Measurements from ENCODE around the gene IFITM10.
"Not testable (repeated sequence)": the region's sequence is repeated elsewhere in the genome, so short reads cannot be mapped to it uniquely, and the experiment has no call there.

Gene IFITM10

DNA sequence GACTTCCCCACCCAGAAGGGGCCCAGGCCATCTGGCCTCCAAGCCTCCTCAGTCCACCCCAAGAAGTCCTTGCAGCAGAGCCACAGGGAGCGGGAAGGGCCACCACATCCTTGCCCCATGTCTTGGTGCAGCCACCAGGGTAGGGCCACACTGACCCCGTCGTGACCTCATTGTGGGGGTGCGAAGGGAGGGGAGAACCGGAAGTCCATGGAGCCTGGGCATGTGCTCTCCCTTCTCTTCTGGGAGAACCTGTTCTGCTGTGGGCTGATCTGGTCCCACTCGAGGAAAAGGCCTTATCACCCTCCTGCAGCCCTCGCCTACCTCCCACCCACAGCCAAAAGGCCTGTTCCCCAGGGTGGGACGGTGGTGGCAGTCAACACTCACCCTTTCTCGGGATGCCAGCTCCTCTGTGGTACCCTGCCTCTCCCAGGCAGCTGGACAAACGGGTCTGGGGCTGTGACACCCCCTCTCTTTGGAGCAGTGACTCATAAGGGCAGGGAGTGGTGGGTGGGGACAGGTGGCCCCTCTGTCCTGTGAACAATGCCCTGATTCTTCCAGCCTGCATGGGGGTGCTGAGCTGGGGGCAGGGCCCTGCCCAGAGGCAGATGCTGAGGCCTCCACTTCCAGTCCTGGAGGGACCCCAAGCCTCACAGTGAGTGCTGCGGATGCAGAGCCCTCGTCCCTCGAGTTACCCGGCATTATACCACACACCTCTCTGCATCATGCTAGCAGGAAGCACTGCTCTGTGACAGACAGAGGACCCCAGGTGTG is 27.9 kb upstream of the IFITM10 start:
- no peak for DNase-seq (ENCODE audit: low read depth in 1 of 2, low spot score in 1 of 2)

DNA sequence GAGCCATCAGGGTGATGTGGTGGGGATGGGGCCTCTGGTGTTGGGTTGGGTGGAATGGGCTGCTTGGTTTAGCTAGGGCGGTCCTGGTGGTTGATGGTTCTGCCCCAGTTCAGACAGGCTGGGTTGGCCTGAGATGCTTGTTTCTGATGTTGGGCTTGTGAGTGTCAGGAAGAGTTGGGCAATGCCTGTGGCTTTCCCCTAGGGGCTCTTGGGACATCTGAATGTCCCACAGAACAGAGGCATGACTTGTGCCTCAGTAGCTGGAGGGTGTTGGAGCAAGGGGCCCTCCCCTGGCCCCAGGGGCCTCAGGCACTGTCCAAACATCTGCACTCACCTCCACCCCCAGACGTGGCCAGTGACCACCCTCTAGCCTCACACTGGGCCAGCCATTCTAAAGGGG is 27.3 kb upstream of the IFITM10 start:
- DNase-seq (ENCODE audit: low read depth in 1 of 2, low spot score in 1 of 2) = no peak

DNA sequence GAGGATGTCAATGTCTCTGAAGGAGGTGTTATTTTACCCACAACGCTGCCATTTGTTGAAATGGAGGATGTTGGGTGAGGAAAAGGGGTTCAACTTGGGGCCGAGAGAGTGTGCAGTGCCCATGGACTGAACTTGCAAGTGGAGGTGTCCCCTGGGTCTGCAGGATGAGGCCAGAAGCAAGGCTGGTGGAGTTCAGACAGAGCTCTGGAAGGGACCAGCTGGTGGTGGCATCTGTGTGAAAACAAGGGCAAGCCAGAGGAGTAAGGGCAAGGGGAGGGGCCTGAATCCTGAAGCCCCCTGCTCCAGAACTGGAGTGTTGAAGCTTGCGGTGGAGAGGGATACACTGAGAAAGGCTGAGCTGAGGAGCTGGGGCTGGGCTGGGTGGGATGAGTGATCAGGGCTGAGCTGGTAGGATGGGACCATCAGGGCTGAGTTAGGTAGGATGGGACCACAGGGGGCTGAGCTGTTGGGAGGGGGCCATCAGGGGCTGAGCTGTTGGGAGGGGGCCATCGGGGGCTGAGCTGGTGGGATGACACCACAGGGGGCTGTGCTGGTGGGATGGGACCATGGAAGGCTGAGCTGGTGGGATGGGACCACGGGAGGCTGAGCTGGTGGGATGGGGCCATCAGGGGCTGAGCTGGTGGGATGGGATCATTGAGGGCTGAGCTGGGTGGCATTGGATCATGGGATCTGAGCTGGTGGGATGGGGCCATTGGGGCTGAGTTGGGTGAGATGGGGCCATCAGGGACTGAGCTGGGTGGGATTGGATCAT is 26.7 kb upstream of the IFITM10 start:
- DNase-seq (ENCODE audit: low read depth in 1 of 2, low spot score in 1 of 2) = no peak

DNA sequence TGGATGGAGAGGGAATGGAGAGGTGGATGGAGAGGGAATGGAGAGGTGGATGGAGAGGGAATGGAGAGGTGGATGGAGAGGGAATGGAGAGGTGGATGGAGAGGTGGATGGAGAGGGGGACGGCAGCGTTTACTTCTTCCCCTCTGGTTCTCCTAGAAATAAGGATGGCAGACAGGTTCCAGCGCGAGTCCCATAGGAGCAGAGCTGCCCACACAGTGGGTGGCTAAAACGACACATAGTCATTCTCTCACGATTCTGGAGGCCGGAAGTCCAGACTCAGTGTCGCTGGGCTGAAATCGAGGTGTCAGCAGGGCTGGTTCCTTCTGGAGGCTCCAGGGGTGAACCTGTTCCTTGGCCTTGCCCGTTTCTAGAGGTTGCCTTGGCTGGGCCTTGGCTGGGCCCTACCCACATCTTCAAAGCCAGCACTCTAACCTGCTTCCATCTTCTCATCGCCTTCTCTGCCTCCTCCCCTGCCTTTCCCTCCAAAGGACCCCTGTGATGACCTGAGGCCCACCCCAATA is 26.0 kb upstream of the IFITM10 start:
- no peak for DNase-seq (ENCODE audit: low read depth in 1 of 2, low spot score in 1 of 2)

DNA sequence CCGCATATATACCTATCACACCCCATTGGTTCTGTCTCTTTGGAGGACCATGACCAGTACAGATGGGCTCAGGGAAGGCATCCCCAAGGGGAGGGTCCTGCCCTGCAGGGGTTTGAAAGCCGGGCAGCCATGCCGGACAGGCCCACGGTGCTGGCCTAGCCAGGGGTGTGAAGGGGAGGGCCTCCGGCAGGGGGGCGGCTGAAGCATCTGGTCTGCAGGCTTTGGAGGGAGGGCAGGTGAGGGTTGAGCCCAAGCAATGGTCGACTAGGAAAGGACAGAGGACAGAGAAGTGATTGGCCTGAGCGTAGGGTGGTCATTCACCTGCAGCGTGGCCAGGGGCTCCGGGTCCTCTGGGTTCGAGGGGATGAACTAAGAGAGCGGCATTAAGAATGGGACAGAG is 24.5 kb upstream of the IFITM10 start:
- DNase-seq (ENCODE audit: low read depth in 1 of 2, low spot score in 1 of 2) = no peak

DNA sequence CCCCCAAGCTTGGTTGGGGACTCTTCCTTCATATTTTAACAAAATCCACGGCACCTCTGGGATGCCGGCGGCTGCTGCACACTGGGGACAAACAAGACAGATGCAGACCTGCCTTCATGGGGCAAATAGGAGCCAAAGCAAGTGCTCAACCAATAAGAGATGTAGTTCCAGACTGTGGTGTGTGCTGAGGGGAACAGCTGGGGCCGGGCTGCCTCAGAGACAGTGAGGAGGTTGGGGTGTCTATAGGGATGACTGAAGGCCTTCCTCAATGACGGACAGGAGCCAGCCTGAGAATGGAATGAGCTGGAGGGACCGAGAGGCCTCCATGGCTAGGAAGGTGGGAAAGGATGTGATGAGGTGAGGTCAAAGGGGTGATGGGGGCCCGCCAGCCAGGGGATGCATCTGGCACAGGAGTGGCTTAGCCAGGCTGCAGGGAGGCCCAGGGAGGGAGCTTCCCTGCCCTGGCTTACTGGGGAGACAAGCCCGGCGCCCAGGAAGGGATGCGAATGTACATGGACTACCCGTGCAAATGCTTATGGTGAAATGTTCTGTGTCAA is 23.7 kb upstream of the IFITM10 start:
- DNase-seq (ENCODE audit: low read depth in 1 of 2, low spot score in 1 of 2) = no peak

DNA sequence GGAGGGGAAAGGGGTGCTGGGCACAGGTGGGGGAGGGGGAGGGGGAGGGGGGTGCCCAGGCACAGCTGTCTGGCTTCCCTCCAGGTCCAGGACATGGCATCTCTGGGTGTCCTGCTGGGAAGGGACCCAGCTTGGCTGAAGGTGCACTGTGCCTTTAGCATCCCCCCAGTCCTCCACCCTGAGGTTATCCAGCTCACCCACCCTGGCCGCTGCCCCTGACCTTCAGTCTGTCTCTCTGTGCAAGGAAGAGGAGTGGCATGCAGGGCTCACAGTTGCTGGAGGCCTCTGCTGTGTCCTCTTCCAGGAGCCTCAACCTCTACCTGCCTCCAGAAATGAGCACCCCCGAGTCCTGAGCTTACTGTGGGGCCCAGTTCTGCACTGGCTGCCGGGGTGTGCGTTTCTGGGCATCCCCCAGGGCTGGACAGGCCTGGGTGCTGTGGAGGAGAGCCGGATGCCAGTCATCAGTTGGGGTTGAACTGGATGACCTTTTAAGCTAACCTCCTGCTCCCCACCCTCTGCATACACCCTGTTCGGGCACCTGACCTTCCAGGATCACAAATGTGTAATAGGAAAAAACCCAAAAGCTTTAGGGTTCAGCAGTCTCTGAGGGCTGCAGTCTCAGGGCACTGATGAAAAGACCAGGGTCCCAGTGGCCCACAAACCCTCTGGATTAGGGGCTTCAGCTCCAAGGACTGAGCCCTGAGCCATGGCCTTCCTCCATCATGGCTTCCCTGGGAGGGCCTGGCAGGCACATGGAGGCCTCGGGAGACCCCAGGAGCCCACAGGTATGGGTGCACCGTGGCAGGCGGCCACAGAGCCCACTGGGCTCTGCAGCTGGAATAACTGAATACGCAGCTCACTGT is 23.0 kb upstream of the IFITM10 start:
- no peak for DNase-seq (ENCODE audit: low read depth in 1 of 2, low spot score in 1 of 2)

DNA sequence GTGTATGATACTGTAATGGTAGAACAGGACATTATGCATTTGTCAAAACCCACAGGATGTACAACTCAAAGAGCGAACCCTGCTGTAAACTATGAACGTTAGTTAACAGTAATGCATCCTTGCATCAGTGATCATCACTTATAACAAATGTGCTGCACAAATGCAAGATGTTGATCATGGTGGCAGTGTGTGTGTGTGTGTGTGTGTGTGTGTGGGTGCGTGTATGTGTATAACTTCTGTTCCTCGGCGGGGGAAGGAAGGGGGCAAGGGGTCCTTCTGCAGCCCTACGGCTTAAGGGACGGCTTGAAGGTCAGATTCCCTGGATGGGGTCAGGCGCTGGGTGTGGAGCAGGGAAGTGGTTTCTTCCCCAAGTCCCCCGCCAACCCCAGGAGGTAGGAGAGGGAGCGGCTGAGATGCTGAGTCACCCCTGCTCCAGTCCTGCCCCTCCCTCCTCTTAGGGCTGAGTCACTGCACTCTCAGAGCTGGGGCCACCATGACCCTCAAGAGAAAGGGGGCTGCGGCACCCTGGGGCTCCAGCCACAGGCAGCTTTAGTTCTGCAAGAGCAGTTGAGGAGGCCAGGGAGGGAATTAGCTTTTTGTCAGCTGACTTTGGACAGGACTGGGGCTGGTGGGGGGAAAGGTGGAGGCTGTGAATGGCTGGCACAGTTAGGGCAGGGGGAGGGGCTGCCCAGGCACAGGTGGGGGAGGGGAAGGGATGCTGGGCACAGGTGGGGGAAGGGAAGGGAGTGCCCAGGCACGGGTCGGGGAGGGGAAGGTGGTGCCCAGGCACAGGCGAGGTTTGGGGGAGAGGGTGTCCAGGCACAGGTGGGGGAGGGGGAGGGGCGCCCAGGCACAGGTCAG is 22.1 kb upstream of the IFITM10 start:
- DNase-seq (ENCODE audit: low read depth in 1 of 2, low spot score in 1 of 2) = peak in 1 of 2 donors; percentile 33

DNA sequence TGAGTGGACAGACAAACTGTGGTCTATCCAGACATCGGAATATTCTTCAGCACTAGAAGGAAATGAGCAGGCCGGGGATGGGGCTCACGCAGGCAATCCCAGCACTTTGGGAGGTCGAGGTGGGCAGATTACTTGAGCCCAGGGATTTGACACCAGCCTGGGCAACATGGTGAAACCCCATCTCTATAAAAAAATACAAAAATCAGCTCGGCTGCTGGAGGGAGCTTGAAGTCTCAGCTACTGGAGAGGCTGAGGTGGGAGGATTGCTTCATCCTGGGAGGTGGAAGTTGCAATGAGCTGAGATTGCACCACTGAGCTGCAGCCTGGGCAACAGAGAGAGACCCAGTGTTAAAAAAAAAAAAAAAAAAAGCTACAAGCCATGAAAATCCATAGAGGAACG is 21.3 kb upstream of the IFITM10 start:
- no peak for DNase-seq (ENCODE audit: low read depth in 1 of 2, low spot score in 1 of 2)

DNA sequence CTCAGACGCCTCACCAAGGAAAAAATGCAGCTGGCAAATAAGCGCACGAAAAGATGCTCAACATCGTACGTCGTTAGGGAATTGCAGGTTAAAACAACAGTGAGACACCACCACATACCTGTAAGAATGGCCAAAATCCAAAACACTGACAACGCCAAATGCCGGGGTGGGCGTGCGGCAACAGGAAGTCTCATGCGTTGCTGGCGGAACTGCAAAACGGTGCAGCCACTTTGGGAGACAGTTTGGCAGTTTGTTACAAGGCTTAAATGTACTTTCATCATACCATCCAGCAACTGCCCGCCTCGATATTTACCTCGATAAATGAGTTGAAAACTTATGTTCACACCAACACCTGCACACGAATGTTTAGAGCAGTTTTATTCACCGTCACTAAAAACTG is 20.9 kb upstream of the IFITM10 start:
- DNase-seq (ENCODE audit: low read depth in 1 of 2, low spot score in 1 of 2) = no peak

DNA sequence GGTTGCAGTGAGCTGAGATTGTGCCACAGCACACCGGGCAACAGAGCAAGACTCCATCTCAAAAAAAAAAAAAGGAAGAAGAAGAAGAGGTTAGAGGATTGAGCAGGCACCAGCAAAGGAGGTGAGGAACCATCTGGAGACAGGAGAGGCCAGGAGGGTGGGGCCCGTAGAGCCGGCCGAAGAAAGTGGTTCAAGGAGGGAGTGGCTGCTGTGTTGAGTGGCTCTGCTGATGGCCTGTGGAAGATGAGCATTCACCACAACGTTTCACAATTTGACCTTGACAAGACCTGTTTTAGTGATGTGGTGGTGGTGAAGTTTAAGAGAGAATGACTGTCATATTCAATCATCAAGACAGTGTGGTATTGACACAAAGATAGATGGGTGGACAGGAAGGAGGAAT is 20.1 kb upstream of the IFITM10 start:
- DNase-seq (ENCODE audit: low read depth in 1 of 2, low spot score in 1 of 2) = no peak

DNA sequence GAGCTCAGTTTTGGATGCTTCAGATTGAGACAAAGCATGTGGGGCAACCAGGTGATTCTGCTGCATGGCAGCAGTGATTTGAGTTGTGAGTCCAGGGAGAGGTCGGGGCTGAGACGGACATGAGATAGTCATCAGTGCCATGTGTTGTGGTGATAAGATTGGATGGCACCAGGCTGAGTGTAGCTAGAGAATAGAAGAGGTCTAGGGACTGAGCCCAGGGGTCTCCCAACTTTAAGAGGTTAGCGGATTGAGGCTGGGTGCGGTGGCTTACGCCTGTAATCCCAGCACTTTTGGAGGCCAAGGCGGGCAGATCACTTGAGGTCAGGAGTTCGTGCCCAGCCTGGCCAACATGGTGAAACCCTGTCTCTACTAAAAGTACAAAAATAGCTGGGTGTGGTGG is 19.7 kb upstream of the IFITM10 start:
- DNase-seq (ENCODE audit: low read depth in 1 of 2, low spot score in 1 of 2) = no peak

DNA sequence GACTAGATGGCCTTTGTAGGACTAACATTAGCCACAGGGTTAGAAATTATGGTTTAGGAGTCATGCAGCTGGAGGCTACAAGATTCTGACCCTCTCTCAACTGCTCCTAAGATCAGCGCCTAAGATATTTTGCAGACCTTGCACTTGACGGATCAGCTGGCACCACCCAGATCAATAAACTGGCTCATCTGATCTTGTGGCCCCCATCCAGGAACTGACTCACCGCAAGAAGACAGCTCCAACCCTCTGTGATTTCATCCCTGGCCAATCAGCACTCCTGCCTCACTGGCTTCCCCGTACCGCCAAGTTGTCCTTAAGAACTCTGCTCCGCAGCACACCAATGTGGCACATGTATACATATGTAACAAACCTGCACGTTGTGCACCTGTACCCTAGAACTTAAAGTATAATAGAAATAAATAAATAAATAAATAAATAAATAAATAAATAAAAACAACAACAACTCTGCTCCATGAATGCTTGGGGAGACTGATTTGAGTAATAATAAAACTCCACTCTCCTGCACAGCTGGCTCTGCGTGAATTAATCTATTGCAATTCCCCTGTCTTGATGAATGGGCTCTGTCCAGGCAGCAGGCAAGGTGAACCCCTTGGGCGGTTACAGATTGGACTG is 19.0 kb upstream of the IFITM10 start:
- not testable (repeated sequence) for DNase-seq (ENCODE audit: low read depth in 1 of 2, low spot score in 1 of 2)

DNA sequence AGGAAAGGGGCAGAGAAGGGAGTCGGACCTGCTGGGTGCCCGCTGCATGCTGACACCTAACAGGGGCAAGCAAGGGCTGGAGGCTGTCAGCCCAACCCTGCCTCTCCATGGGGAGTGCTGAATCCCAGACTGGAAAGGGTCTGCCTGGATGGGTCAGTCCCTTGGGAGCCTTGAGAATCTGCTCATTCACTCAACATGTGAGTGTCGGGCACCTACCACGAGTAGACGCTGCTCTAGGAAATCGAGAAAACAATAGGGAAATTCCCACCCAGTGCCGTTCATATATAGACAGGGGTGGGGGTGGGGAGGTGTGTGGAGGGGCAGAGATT is 17.7 kb upstream of the IFITM10 start:
- DNase-seq (ENCODE audit: low read depth in 1 of 2, low spot score in 1 of 2) = no peak

DNA sequence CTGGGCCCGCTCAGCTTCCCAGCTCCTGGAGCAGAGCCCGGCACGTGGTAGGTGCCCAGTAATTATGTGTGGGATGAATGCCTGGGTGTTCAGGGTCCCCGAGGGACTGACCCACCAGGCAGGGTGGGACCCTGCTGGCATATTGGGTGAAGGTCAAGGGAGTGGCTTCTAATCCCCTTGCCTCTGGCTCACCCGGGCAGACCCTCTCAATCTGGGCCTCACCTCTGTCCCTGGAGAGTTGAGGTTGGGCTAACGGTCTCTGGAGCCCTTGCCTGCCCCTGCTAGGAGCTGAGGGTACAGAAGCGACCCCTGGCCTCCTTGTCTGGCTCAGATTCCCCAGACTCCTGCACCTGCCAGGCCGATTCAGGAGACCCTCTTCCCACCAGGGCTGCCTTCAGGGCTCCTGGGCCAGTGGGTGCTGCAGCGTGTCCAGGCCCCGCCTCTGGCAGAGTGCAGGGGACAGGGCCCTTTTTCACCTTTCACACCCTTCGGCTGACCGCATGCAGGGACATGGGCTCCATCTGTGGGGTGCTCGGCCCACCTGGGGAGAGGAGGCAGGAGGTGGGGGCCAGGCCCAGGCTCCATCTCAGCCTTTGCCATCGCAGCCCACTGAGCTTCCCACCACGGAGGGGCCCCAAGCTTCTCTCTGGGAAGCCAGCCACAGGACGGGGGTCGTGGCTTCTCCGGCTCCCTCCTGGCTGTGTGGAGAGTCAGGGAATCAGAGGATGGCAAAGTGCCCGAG is 17.2 kb upstream of the IFITM10 start:
- no peak for DNase-seq (ENCODE audit: low read depth in 1 of 2, low spot score in 1 of 2)

DNA sequence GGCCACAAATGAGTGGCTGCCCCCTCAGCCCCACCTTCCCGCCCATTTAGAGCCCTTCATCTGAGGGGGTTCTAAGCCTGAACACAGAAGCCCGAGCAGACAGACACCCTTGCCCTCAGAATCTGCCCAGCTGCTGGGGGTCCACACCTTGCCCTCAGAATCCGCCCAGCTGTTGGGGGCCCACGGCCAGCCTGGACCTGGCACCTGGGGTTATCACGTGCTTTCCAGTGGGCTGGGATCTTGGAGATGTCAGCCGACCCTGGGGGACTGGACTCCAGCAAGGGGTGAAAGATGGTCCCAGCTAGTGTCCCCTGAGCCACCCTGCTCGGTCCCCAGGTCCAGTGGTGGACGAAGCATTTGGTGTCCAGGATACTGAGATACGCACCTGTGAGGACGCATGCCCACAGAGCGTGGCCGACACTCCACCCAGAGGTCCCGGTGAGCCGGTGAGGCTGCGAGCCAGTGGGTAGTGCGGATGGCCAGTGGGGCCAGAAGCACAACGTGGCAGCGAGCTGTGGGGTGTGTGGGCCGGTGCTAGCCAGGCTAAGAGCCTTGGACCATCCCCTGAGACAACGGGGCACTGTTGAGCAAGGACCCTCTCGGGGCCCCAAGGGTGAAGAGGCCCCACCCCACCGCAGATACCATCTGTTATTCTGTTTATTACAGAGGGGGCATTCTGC is 16.5 kb upstream of the IFITM10 start:
- DNase-seq (ENCODE audit: low read depth in 1 of 2, low spot score in 1 of 2) = no peak

DNA sequence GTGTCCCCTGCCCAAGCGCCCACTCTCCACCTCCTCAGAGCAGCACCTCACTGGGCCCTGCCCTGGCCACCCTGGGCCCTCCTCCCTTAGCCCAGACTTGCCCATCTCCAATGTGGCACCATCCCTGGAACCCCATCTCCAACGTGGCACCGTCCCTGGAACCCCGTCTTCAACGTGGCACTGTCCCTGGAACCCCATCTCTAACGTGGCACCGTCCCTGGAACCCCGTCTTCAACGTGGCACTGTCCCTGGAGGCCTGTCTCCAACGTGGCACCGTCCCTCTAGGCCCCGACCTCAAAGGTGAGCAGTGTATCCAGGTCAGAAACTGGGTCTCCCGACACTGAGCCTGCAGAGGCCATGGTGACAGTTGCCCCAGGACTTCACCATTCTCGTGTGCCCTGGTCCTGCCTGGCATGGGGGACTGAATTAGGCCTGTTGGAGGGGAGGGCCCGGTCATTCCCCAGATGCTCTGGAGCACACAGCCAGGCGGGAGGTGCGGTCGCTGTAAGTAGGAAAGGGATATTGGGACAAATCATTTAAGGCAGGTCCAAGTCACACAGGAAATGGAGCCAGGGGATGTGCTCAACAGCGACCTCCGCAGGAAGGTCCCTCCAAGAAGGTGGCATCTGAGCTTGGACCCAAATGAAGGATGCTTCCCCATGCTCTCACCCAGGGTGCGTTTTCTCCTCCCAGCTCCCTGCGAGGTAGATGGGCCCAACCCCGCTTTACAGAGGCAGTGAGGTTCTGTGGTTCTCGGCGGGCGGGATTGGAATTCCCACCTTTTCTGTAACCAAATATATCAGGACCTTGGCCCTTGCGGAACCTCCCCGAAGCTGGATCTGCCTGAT is 15.7 kb upstream of the IFITM10 start:
- DNase-seq (ENCODE audit: low read depth in 1 of 2, low spot score in 1 of 2) = no peak

All from stimulated activated CD4-positive, alpha-beta T cell treated with anti-CD3 and anti-CD28 coated beads, Interleukin-15, amount 100 ng/mL, for 1 hour (primary cell).